Mucosa of rectum (tissue), 2 donors: ENCODE measurements around the gene WNT3A.
"Not testable (repeated sequence)": the region's sequence is repeated elsewhere in the genome, so short reads cannot be mapped to it uniquely, and the experiment has no call there.

Experiments
- H3K27ac ChIP-seq, 2 donors: one replicate each; pipeline ENCODE4 v1.7.0; 2013; ENCODE audit warnings: inconsistent platforms in 2 of 2, low read depth in 2 of 2, low read length in 2 of 2
- H3K27me3 ChIP-seq, 2 donors: one replicate each; pipeline ENCODE4 v1.7.0; 2013; ENCODE audit warnings: low read length in 2 of 2; ENCODE audit not compliant: control insufficient read depth in 2 of 2, insufficient read depth in 2 of 2
- H3K36me3 ChIP-seq, 2 donors: one replicate each; pipeline ENCODE4 v1.7.0; 2013; ENCODE audit warnings: low read length in 2 of 2; ENCODE audit not compliant: control insufficient read depth in 2 of 2, insufficient read depth in 2 of 2
- H3K4me1 ChIP-seq, 2 donors: one replicate each; pipeline ENCODE4 v1.7.0; 2013; ENCODE audit warnings: low read length in 2 of 2, mild to moderate bottlenecking in 1 of 2; ENCODE audit not compliant: control insufficient read depth in 2 of 2, insufficient read depth in 2 of 2
- H3K4me3 ChIP-seq, 2 donors: one replicate each; pipeline ENCODE4 v1.7.0; 2013; ENCODE audit warnings: low read length in 2 of 2
- H3K9ac ChIP-seq, 2 donors: one replicate each; pipeline ENCODE4 v1.7.0; 2013; ENCODE audit warnings: low read length in 2 of 2, low read depth in 1 of 2, mild to moderate bottlenecking in 1 of 2
- H3K9me3 ChIP-seq, 2 donors: one replicate each; pipeline ENCODE4 v1.7.0; 2013; ENCODE audit warnings: low read length in 2 of 2; ENCODE audit not compliant: control insufficient read depth in 2 of 2
- donor health status: healthy.
- donor health status: Normal muscosa, but diverticular disease.

Gene WNT3A

DNA sequence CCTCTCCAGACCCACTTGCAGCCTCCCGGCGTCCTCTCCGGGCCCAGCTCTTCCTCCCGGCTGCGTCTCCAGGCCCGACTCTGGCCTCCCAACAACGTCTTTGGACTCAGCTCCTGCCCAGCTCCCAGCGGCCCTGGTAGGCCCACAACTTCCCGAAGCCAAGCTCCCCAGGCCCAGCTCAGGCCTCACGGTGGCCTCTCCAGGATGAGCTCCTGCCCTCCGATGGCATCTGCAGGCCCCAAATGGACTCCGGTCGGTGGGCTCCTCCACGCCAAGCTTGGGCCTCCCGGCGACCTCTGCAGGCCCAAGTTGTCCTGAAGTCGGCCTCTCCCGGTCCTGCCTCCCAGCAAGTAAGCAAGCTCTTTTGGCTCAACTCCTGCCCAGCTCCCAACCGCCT lies 34.5 kb upstream of the WNT3A start:
- H3K9ac ChIP-seq, H3K27me3 ChIP-seq, H3K27ac ChIP-seq, H3K4me1 ChIP-seq, H3K36me3 ChIP-seq, H3K4me3 ChIP-seq, H3K9me3 ChIP-seq: not testable (repeated sequence)

DNA sequence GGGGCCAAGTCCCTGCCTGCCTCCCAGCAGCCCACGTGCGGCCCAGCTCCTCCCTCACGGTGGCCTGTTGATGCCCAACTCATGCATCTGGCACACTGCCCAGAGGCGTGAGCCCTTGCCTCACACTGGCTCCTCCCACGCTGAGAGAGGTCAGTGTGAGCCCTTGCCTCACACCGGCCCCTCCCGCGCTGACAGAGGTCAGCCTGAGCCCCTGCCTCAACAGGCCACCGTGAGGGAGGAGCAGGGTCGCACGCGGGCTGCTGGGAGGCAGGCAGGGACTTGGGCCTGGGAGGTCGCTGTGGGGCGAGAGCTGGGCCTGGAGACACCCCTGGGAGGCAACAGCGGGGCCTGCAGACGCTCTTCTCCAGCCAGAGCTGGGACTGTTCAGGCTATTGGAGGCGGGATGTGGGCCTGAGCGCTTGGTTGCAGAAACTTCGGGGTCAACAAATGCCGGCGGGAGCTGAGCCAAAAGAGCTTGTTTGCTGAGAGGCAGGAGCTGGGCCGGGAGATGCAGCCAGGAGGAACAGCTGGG lies 33.9 kb upstream of the WNT3A start:
- not testable (repeated sequence) for H3K36me3 ChIP-seq, H3K9me3 ChIP-seq, H3K27me3 ChIP-seq, H3K4me3 ChIP-seq, H3K4me1 ChIP-seq, H3K27ac ChIP-seq, H3K9ac ChIP-seq

- H3K9me3 ChIP-seq, H3K27ac ChIP-seq, H3K36me3 ChIP-seq, H3K4me3 ChIP-seq, H3K4me1 ChIP-seq, H3K27me3 ChIP-seq, H3K9ac ChIP-seq: not testable (repeated sequence)
Measured at GRCh38 chr1:227973724-227974288, 33.0 kb upstream of the WNT3A start.

DNA sequence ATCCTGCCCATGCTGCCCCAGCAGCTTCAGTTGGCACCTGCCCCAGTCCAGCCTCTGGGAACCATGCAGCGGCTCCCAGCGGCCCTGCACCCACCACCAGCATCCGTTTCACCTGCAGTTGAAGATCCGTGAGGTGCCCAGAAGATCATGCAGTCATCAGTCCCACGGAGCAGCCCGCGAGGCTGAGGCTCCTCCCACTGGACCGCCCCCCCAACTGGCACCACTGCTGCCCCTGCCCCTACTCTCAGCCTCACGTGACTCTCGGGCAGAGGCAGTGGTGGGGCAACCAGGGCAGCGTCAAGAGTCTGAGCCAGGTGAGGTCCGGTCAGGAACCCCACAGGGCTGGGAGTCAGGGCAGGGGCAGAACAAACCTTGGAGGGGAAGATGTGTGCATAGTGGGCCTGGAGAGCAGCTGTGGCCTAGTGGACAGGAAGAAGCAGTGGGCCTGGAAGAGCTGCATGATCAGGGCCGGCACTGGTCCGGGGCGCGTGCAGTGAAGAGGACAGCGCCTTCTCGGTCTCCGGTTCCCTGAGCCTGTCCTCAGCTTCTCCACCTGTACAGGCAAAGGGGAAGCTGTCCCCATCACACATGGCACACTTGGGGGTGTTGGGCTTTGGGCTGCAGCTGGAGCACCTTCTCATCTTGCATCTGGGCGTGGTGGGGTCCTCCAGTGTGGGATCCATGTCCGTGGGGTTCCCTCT lies 31.1 kb upstream of the WNT3A start:
- H3K27ac ChIP-seq, H3K4me3 ChIP-seq, H3K27me3 ChIP-seq, H3K4me1 ChIP-seq, H3K36me3 ChIP-seq, H3K9me3 ChIP-seq, H3K9ac ChIP-seq: not testable (repeated sequence)

- H3K4me3 ChIP-seq, result no peak overlapping the region
- no peak overlapping the region for H3K9ac ChIP-seq
- H3K4me1 ChIP-seq, result no peaks in the 10 kb centered on the region
- no peaks in the 10 kb centered on the region for H3K36me3 ChIP-seq
- H3K27ac ChIP-seq, result no peak overlapping the region
- no peaks in the 10 kb centered on the region for H3K9me3 ChIP-seq
- no peaks in the 10 kb centered on the region for H3K27me3 ChIP-seq
Measured at GRCh38 chr1:227987181-227987580, 19.6 kb upstream of the WNT3A start.

GRCh38 chr1:227994632-227995300 lies 12.0 kb upstream of the WNT3A start:
- H3K4me3 ChIP-seq, result no peak overlapping the region
- no peaks in the 10 kb centered on the region for H3K4me1 ChIP-seq
- no peaks in the 10 kb centered on the region for H3K36me3 ChIP-seq
- H3K27ac ChIP-seq, result no peak overlapping the region
- H3K27me3 ChIP-seq, result no peaks in the 10 kb centered on the region
- no peaks in the 10 kb centered on the region for H3K9me3 ChIP-seq
- H3K9ac ChIP-seq, result no peak overlapping the region

GRCh38 chr1:227996187-227996950 lies 10.4 kb upstream of the WNT3A start:
- Histone ChIP-seq H3K27ac (no peak overlapping the region), H3K27me3 (peaks cover 5 to 6% of the 10 kb centered on the region in 2 donors), H3K9ac (no peak overlapping the region), H3K9me3 (no peaks in the 10 kb centered on the region), H3K4me3 (no peak overlapping the region), H3K36me3 (no peaks in the 10 kb centered on the region), H3K4me1 (no peaks in the 10 kb centered on the region)

DNA sequence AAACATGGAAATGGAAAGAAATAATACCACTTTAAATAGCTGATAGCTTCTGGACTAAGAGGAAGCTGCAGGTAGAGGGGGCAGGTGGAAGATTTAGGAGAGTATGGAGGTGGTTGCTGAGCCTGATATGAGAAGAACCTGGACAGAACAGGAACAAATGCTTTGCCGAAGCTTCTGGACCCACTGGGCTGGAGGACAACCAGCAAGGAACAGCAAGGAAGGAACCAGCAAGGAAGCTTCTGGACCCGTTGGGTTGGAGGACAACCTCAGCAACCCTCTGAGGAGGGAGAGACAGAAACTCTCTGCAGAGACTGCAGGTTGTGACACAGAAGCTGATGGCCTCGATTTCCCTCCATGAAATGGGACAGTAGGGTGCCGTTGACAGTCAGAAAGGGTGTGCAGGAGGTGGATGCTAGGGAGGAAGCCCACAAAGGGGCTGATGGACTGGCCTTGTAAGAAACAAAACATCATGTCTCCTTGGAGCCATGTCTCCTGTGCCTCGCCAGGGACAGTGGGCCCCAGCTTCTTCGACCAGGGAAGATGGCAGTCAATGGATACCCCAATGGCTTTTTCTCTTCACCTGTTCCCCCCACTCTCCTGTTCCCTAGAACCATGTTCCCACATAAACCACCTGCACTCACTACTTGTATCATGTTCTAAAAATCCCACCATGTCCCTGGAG lies 8.3 kb upstream of the WNT3A start:
- H3K9me3 ChIP-seq, result no peaks in the 10 kb centered on the region
- H3K27ac ChIP-seq, result no peak overlapping the region
- no peaks in the 10 kb centered on the region for H3K36me3 ChIP-seq
- no peak overlapping the region for H3K9ac ChIP-seq
- peaks cover 8 to 11% of the 10 kb centered on the region in 2 donors for H3K27me3 ChIP-seq
- no peaks in the 10 kb centered on the region for H3K4me1 ChIP-seq
- H3K4me3 ChIP-seq, result no peak overlapping the region

- Histone ChIP-seq H3K36me3 (no peaks in the 10 kb centered on the region), H3K27me3 (peaks cover 11 to 17% of the 10 kb centered on the region in 2 donors), H3K4me3 (no peak overlapping the region), H3K9ac (no peak overlapping the region), H3K27ac (no peak overlapping the region), H3K4me1 (no peaks in the 10 kb centered on the region), H3K9me3 (no peaks in the 10 kb centered on the region)
Measured at GRCh38 chr1:227999056-227999930, 7.5 kb upstream of the WNT3A start.
